ACC112 (cell line): ENCODE measurements around the gene FGD3.

ENCODE experiments used
- H2AFZ ChIP-seq: fragments of 200-600 bp; sonication (generic); one replicate; pipeline ENCODE4 v1.6.0; 2017; ENCODE audit warnings: antibody characterized with exemption, low read length; ENCODE audit not compliant: unreplicated experiment
- H3K27ac ChIP-seq: fragments of 200-600 bp; sonication (generic); 2 replicates; pipeline ENCODE4 v1.5.1; 2014; ENCODE audit warnings: low read depth, mild to moderate bottlenecking, antibody characterized with exemption, low read length, moderate library complexity
- H3K27me3 ChIP-seq: fragments of 200-600 bp; sonication (generic); 2 replicates; pipeline ENCODE4 v1.6.1; 2014; ENCODE audit warnings: mild to moderate bottlenecking, antibody characterized with exemption, low read length, moderate library complexity, mixed read lengths; ENCODE audit not compliant: insufficient read depth
- H3K36me3 ChIP-seq: fragments of 200-600 bp; sonication (generic); 2 replicates; pipeline ENCODE4 v1.6.1; 2016; ENCODE audit warnings: mild to moderate bottlenecking, antibody characterized with exemption, low read length, moderate library complexity, mixed read lengths; ENCODE audit not compliant: insufficient read depth
- H3K4me1 ChIP-seq: fragments of 200-600 bp; sonication (generic); one replicate; pipeline ENCODE4 v1.6.1; 2016; ENCODE audit warnings: low read length, mixed read lengths; ENCODE audit not compliant: insufficient read depth, unreplicated experiment, control insufficient read depth
- H3K4me3 ChIP-seq: fragments of 200-600 bp; sonication (generic); 2 replicates; pipeline ENCODE4 v1.5.1; 2014; ENCODE audit warnings: mild to moderate bottlenecking, low read depth, low read length
- H3K79me2 ChIP-seq: fragments of 200-600 bp; sonication (generic); one replicate; pipeline ENCODE4 v1.6.0; 2016; ENCODE audit warnings: low read length; ENCODE audit not compliant: control insufficient read depth, unreplicated experiment, insufficient read depth

Gene FGD3

GRCh38 chr9:93035106-93035660, 87.9 kb downstream of the FGD3 start:
- no peak overlapping the region for H3K27ac ChIP-seq
- H3K27me3 ChIP-seq = peaks cover 36% of the 10 kb centered on the region
- H3K36me3 ChIP-seq = no peaks in the 10 kb centered on the region
- no peaks in the 10 kb centered on the region for H3K79me2 ChIP-seq
- no peak overlapping the region for H3K4me3 ChIP-seq
- no peak overlapping the region for H2AFZ ChIP-seq
- no peaks in the 10 kb centered on the region for H3K4me1 ChIP-seq

- no peaks in the 10 kb centered on the region for H3K36me3 ChIP-seq
- peaks cover 29% of the 10 kb centered on the region for H3K27me3 ChIP-seq
- no peaks in the 10 kb centered on the region for H3K4me1 ChIP-seq
- no peak overlapping the region for H3K27ac ChIP-seq
- H3K79me2 ChIP-seq = no peaks in the 10 kb centered on the region
- no peak overlapping the region for H3K4me3 ChIP-seq
- H2AFZ ChIP-seq = no peak overlapping the region
Observed at GRCh38 chr9:93035821-93036351, 88.6 kb downstream of the FGD3 start.

DNA sequence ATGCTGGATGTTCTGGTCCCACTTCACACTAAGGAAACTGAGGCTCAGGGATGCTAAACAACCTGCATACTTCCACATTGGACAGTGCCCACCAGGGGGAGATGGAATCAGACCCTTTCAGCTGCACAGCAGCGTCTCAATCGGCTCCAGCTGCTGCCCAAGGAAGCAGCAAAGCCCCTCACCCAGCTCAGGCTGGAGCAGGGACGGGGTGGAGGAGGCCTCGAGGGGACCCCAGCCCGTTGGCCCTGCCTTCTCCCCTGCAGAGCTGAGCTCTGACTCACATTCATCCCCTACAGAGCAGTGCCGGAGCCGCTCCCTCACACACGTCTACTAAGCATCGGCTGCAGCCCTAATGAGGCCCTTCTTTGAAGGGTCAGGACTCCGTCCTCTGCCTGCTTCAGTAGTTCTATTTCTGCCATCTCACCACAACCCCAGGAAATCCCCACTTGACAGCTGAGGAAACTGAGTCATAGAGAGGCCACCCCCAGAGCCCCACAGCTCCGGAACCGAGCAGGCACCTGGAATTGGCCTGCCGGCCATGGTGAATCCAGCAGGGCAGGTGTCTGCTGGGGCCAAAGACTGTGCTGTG, 89.7 kb downstream of the FGD3 start:
- no peaks in the 10 kb centered on the region for H3K4me1 ChIP-seq
- peaks cover 19% of the 10 kb centered on the region for H3K27me3 ChIP-seq
- H2AFZ ChIP-seq = no peak overlapping the region
- no peaks in the 10 kb centered on the region for H3K36me3 ChIP-seq
- H3K27ac ChIP-seq = no peak overlapping the region
- H3K4me3 ChIP-seq = no peak overlapping the region
- no peaks in the 10 kb centered on the region for H3K79me2 ChIP-seq

DNA sequence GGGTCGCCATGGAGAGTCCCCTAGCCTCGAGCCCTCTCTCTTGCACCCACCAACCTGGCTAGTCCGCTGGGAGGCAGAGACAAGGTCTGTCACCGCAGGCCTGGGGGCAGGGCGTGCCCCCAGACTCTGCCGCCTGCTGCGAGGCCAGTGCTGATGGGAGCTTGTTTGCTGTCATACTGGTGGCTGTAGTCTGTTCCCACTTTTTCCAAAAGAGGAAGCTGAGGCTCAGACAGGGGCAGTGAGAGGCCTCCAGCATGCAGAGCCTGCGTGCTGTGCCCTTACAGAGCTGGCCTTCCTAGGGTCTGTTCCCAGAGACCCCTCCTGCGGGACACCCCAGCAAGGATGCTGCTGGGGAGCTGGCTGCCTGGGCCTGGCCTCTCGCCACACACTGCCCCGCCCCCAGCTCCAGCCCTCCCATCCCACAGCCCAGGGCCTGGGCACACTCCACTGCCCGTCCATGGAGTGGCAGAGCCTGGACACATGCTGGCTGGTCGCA, 90.2 kb downstream of the FGD3 start:
- Histone ChIP-seq H3K4me3 (no peak overlapping the region), H3K27ac (no peak overlapping the region), H3K4me1 (no peaks in the 10 kb centered on the region), H3K36me3 (no peaks in the 10 kb centered on the region), H3K79me2 (no peaks in the 10 kb centered on the region), H3K27me3 (peaks cover 13% of the 10 kb centered on the region), H2AFZ (no peak overlapping the region)

- Histone ChIP-seq H3K36me3 (no peaks in the 10 kb centered on the region), H2AFZ (no peak overlapping the region), H3K4me1 (no peaks in the 10 kb centered on the region), H3K27me3 (peaks cover 2% of the 10 kb centered on the region), H3K27ac (no peak overlapping the region), H3K4me3 (no peak overlapping the region), H3K79me2 (no peaks in the 10 kb centered on the region)
Observed at GRCh38 chr9:93038918-93039317, 91.6 kb downstream of the FGD3 start.

DNA sequence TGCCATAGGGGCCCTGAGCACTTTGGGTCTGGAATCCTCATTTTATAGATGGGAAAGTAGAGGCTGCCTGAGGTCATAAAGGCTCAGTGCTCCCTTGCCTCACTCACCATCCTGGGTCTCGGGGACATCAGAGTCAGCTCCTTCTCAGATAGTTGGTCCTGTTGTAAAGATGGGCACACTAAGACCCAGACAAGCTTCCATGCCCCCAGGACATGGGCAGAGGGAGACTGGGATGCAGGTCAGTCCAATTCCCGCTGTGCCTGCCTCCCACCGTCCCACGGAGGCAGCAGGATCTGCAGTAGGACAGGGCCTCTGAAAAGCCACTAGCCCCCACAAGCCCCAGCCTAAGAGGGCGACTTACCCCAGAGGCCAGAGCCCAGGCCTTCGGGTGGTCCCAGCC, 92.1 kb downstream of the FGD3 start:
- no peaks in the 10 kb centered on the region; the same call in 1 of the 2 replicates for H3K27me3 ChIP-seq
- no peak overlapping the region for H3K27ac ChIP-seq
- H3K79me2 ChIP-seq = no peaks in the 10 kb centered on the region
- no peak overlapping the region for H2AFZ ChIP-seq
- H3K36me3 ChIP-seq = no peaks in the 10 kb centered on the region
- H3K4me1 ChIP-seq = no peaks in the 10 kb centered on the region
- H3K4me3 ChIP-seq = no peak overlapping the region

DNA sequence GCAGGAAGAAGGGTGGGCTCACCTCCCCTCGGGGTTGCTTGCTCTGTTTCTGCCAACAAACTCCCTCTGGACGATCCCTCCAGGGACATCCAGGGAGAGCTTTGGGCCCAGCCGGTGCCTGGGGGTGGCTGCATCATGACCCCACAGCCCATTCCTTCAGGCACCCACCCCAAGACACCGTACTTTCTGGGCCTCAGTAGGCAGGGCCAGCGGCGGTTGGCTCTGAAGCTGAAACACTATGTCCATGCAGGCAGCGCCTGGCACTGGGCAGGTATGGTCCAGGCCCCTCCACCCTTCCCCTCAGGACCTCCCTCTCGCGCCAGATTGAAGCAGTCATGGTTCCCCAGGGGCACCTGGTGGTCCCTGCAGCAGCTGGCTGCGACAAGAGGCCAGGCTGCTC, 92.7 kb downstream of the FGD3 start:
- no peaks in the 10 kb centered on the region for H3K4me1 ChIP-seq
- no peak overlapping the region for H2AFZ ChIP-seq
- H3K36me3 ChIP-seq = no peaks in the 10 kb centered on the region
- H3K27me3 ChIP-seq = no peaks in the 10 kb centered on the region
- no peaks in the 10 kb centered on the region for H3K79me2 ChIP-seq
- H3K4me3 ChIP-seq = no peak overlapping the region
- no peak overlapping the region for H3K27ac ChIP-seq

DNA sequence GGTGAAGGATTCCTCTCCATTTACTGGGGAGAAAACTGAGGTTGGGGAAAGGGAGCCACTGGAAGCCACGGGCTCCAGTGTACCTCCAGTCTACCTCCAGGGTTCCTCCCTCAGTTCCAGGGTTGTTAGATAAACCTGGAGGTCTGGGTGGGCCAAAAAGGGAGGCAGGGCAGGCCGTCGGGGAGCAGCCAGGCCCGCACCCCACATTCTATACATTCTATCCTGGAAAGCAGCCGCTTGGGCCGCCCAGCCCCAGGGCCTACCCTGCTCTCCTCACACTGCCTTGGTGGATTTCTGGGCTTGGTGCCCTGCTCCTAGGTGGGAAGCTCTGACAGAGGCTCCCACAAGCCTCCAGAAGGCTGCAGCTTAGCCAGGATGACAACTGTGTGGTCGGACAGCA, 93.1 kb downstream of the FGD3 start:
- Histone ChIP-seq H3K4me1 (no peaks in the 10 kb centered on the region), H3K27me3 (no peaks in the 10 kb centered on the region), H3K4me3 (no peak overlapping the region), H3K79me2 (no peaks in the 10 kb centered on the region), H3K36me3 (no peaks in the 10 kb centered on the region), H2AFZ (no peak overlapping the region), H3K27ac (no peak overlapping the region)

- H3K79me2 ChIP-seq = no peaks in the 10 kb centered on the region
- no peaks in the 10 kb centered on the region for H3K4me1 ChIP-seq
- no peaks in the 10 kb centered on the region for H3K27me3 ChIP-seq
- no peak overlapping the region for H3K27ac ChIP-seq
- H3K4me3 ChIP-seq = no peak overlapping the region
- H2AFZ ChIP-seq = no peak overlapping the region
- H3K36me3 ChIP-seq = no peaks in the 10 kb centered on the region
Observed at GRCh38 chr9:93041108-93041802, 93.9 kb downstream of the FGD3 start.

- Histone ChIP-seq H3K36me3 (no peaks in the 10 kb centered on the region), H3K4me3 (no peak overlapping the region), H3K4me1 (no peaks in the 10 kb centered on the region), H2AFZ (no peak overlapping the region), H3K79me2 (no peaks in the 10 kb centered on the region), H3K27me3 (no peaks in the 10 kb centered on the region), H3K27ac (no peak overlapping the region)
Observed at GRCh38 chr9:93043122-93043521, 95.8 kb downstream of the FGD3 start.

GRCh38 chr9:93045521-93045920, 98.2 kb downstream of the FGD3 start:
- no peak overlapping the region for H3K27ac ChIP-seq
- H3K27me3 ChIP-seq = no peaks in the 10 kb centered on the region
- no peaks in the 10 kb centered on the region for H3K36me3 ChIP-seq
- no peaks in the 10 kb centered on the region for H3K79me2 ChIP-seq
- no peak overlapping the region for H3K4me3 ChIP-seq
- H3K4me1 ChIP-seq = no peaks in the 10 kb centered on the region
- H2AFZ ChIP-seq = no peak overlapping the region
